Limb (tissue), 2 donors: Measurements from ENCODE around the gene SPART.
"Not testable (repeated sequence)": the region's sequence is repeated elsewhere in the genome, so short reads cannot be mapped to it uniquely, and the experiment has no call there.

Experiments
- DNase-seq, 2 donors: peaks; one replicate each; pipeline ENCODE4 v3.0.0-alpha.2; 2016; ENCODE audit errors: extremely low spot score in 2 of 2

SPART gene

DNA sequence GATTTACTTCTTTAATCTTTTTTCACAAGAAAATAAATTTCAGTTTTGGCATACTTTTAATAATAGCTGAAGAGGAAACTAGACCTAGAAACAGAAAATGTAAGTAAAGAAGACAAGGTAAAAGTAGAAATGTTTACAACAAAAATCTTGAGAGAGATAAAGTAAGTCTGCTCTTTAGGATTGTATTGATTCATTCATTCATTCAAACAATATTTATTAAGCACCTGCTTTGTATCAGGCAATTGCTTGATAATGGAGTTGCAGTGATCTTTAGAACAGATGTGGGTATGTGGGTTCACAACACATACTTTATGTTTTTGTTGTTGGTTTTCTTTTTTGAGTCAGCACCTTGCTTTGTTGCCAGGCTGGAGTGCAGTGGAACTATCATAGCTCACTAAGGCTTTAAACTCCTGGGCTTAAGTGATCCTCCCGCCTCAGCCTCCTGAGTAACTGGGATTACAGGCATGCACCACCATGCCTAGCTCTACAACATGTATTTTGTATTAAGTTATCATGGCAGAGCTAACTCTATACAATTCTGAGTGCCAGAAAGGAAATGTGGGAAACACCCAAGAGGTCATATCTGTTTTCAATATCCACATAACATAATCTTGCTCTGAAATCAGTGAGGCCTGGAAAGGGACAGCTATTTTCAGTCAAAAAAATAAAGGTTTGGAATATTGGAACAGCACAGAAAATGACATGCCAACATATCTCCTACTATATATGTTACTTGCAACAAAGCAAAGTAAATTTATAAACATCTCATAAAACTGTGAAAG lies 8.8 kb upstream of the SPART start:
- DNase-seq, result no peak

- DNase-seq, result no peak
These were observed 6.8 kb upstream of the SPART start for GRCh38 chr13:36353001-36353400.

DNA sequence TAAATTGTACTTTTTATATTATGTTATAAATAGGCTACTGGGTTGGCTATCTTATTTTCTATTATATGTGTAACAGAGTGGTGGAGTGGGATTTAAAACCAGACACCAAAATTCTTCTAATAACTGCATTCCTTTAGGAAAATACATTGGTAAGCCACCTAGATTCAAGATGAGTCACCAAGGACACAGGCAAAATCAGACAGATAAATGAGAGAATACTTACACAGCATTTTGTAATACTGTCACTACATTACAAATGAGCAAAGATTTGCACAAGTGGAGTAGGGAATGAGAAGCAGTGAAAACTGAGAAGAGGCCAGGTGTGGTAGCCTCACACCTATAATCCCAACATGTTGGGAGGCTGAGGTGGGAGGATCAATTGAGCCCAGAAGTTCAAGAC lies 6.2 kb upstream of the SPART start:
- no peak for DNase-seq

- DNase-seq, result no peak
These were observed 1.5 kb upstream of the SPART start for GRCh38 chr13:36347531-36348210.

GRCh38 chr13:36345438-36346221 lies 564 bp downstream of the SPART start:
- peak; percentile 68 to 74 for DNase-seq

DNA sequence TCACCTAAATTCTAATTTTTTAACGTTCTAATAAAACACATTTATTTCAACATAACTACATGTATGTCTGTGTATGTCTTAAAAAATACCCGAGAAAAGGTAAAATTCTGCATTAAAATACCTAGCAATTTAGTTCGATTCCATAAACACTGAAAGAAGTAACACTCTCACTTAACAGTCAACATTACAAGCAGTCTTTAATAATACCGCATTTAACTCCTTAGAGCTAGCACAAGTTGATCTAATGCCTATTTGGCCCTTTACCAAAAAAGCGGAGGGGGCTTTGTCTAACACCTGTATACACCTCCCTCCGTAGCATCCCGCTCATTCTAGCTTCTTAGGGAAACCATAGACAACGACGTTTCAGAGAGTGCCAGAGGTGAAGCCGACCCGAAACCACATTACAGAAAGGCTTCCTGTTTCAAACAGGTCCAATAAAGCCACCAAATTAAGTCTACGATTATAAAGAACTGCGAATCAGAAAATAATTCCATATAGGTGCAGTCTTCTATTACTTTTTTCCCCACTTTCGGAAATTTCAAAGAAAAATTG lies 1.2 kb downstream of the SPART start:
- DNase-seq, result no peak

DNA sequence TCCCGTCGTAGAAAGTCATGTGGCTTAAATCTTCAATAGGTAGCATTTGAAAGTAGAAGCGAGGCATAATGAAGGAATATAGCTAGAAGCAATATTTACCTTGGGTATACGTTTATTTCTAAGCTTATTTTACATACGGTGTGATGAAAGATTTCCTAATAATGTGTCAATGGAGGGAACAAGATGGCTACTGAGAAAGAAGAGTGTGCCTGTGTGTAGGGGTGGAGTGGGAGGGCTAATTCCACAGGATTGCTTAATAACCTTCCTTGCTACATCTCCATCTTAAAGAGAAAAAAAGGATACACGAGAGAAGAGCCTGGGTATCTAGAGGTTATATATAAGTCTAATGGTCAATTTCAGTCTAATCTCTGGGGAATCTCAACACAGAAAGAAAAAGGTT lies 2.0 kb downstream of the SPART start:
- DNase-seq, result no peak

GRCh38 chr13:36343766-36344165 lies 2.4 kb downstream of the SPART start:
- no peak for DNase-seq

- no peak for DNase-seq
These were observed 3.5 kb downstream of the SPART start for GRCh38 chr13:36342715-36343114.

- no peak for DNase-seq
These were observed 4.5 kb downstream of the SPART start for GRCh38 chr13:36341718-36342117.

- no peak for DNase-seq
These were observed 6.5 kb downstream of the SPART start for GRCh38 chr13:36339600-36340155.

GRCh38 chr13:36337938-36338641 lies 8.1 kb downstream of the SPART start:
- DNase-seq, result peak in 1 of 2 donors; percentile 22

- DNase-seq, result no peak
These were observed 13.2 kb downstream of the SPART start for GRCh38 chr13:36332986-36333385.

DNA sequence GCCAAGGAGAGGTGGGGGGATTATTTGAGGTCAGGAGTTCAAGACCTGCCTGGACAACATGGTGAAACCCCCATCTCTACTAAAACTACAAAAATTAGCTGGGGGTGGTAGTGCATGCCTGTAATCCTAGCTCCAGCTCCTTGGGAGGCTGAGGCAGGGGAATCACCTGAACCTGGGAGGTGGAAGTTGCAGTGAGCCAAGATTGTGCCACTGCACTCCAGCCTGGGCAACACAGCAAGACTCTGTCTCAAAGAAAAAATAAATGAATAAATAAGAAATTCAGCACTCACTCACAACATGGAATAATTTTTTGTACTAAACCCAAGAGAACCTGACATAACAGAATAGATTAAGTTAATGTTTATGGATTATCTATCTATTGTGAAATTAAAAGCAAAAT lies 13.9 kb downstream of the SPART start:
- not testable (repeated sequence) for DNase-seq

DNA sequence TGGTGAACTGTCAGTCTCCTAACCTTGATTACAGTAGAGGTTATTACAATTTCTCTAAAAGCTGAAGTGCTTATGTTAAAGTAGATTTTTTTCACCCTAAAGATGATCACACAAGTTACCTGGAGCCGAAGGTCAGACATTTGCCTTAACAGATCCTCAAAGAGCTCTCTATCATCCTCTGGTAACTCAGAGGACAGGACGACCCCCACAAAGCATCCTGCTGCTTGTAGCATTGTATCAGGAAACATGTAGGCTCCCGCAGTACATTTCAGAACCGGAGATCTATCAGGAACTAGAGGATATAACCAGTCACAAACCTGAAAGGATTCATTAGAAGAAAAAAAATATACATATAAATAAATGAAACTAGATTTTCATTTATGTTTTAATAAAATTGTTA lies 14.9 kb downstream of the SPART start:
- DNase-seq, result no peak

DNA sequence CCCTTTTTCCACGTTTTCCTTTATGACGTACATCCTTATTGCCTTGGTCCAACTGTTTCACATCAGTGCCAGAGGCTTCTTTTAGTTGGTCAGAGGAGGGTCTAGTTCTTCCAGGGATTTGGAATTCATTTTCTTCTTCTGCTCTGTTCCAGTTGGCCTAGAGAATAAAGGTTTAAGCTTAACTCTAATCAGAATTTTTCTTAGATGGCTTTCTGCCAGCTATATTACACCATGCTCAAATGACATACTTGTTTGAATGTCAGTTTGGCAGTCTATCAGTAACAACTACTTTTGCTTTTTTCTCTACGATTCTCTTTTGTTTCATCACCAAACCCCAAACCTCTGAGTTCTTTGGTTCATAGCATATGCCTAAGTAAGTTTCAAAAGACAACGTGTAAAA lies 16.8 kb downstream of the SPART start:
- DNase-seq, result peak in 1 of 2 donors; percentile 16

DNA sequence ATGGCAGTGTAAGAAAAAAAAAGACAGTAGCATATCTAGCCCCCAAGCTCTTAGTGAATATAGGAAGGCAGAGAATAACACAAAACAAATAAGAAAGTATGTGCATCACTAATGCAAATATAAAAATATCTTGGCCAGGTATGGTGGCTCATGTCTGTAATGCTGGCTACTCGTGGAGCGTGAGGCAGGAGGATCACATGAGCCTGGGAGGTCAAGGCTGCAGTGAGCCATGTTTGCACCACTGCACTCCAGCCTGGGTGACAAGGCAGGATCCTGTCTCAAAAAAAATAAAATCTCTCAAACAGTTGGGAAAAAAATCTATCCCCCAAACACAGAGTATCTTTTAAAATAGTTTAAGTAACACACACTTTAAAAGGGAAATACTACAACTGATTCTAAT lies 17.4 kb downstream of the SPART start:
- no peak for DNase-seq

- no peak for DNase-seq
These were observed 20.3 kb downstream of the SPART start for GRCh38 chr13:36325912-36326311.

GRCh38 chr13:36324881-36325280 lies 21.3 kb downstream of the SPART start:
- DNase-seq, result not testable (repeated sequence)

GRCh38 chr13:36323951-36324566 lies 22.1 kb downstream of the SPART start:
- no peak for DNase-seq

DNA sequence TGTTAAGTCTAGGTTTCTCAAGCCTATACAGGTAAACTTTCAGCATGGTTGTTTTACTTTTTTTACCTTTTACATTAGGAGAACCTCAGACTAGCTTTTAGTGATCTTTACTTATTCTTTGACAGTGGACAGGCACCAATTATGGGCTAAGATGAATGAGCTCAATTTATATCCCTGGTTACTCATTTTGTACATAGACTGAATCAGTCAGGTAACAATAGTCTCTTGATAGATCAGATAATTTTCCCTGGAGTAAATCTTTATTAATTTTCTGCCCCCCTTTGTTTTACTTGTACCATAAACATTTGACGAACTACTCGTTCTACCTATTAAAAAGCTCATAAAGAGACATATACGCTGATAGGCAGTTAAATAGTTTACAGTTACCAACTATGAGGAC lies 22.8 kb downstream of the SPART start:
- DNase-seq, result no peak
